SK-N-SH (cell line): ENCODE results near the gene EXOC4. TPM values are rescaled to one million over a fixed set of nuclear protein-coding genes. Genes with fewer than 3 reads are reported as not detected.

Experiments
- CTCF ChIA-PET: fragments of 300-600, 350-600 bp; formaldehyde crosslinking; extraction: SDS; loops from one replicate; lab custom pipeline; 2021; lab: Yijun Ruan, JAX
- POLR2A ChIA-PET: fragments of 350-600 bp; sonication (Branson Sonifier 250); formaldehyde crosslinking; extraction: SDS; loops from one replicate; lab custom pipeline; 2020; ENCODE audit warnings: antibody characterized with exemption, inconsistent platforms; lab: Yijun Ruan, JAX
- DNase-seq: peaks from one replicate; pipeline ENCODE4 v3.0.0; 2012
- H2AFZ ChIP-seq: fragments of 200-600 bp; sonication (generic); 2 replicates; pipeline ENCODE4 v1.8.1; 2016; ENCODE audit warnings: antibody characterized with exemption, mild to moderate bottlenecking, low read depth
- H3F3A ChIP-seq: fragments of 200-600 bp; sonication (generic); replicated peaks from 2 replicates; pipeline ENCODE3; 2016; ENCODE audit warnings: antibody characterized with exemption, mild to moderate bottlenecking; ENCODE audit not compliant: insufficient read depth
- H3K27ac ChIP-seq, 2 experiments: fragments of 200-500 bp in 1 of 2; fragments of 200-600 bp in 1 of 2; sonication (Bioruptor generic) in 1 of 2; sonication (generic), shearing (Covaris generic) in 1 of 2; 2 replicates each; pipeline versions ENCODE4 v1.5.1 to v1.6.1; 2014 to 2016; ENCODE audit warnings: low read depth in 2 of 2, inconsistent platforms in 1 of 2, low read length in 1 of 2, mild to moderate bottlenecking in 1 of 2, mixed read lengths in 1 of 2
- H3K27me3 ChIP-seq: fragments of 200-600 bp; sonication (generic), shearing (Covaris generic); 2 replicates; pipeline ENCODE4 v1.6.1; 2016; ENCODE audit warnings: mixed run types; ENCODE audit not compliant: insufficient read depth
- H3K36me3 ChIP-seq, 2 experiments: fragments of 200-500 bp in 1 of 2; fragments of 200-600 bp in 1 of 2; sonication (Bioruptor generic) in 1 of 2; sonication (generic) in 1 of 2; replicated peaks in 1 of 2; 2 replicates each; pipeline versions ENCODE3 to v1.5.1; 2014 to 2016; ENCODE audit warnings: low read length in 1 of 2, mild to moderate bottlenecking in 1 of 2; ENCODE audit not compliant: insufficient read depth in 2 of 2, control insufficient read depth in 1 of 2
- H3K4me1 ChIP-seq, 2 experiments: fragments of 200-500 bp in 1 of 2; fragments of 200-600 bp in 1 of 2; sonication (Bioruptor generic) in 1 of 2; sonication (generic), shearing (Covaris generic) in 1 of 2; 2 replicates each; pipeline versions ENCODE4 v1.5.1 to v1.6.1; 2014 to 2016; ENCODE audit warnings: low read depth in 1 of 2, low read length in 1 of 2, mixed run types in 1 of 2; ENCODE audit not compliant: insufficient read depth in 2 of 2, control insufficient read depth in 1 of 2
- H3K4me2 ChIP-seq: fragments of 200-600 bp; sonication (generic), shearing (Covaris generic); 2 replicates; pipeline ENCODE4 v1.6.1; 2017; ENCODE audit warnings: mixed run types
- H3K4me3 ChIP-seq, 2 experiments: fragments of 200-500 bp in 1 of 2; fragments of 200-600 bp in 1 of 2; sonication (Bioruptor generic) in 1 of 2; sonication (generic), shearing (Covaris generic) in 1 of 2; 2 replicates each; pipeline versions ENCODE4 v1.5.1 to v1.8.1; 2014 to 2016; ENCODE audit warnings: low read depth in 2 of 2, inconsistent platforms in 1 of 2, low read length in 1 of 2, mild to moderate bottlenecking in 1 of 2, mixed read lengths in 1 of 2, moderate library complexity in 1 of 2
- H3K79me2 ChIP-seq: fragments of 200-600 bp; sonication (generic); 2 replicates; pipeline ENCODE4 v1.8.1; 2017; ENCODE audit warnings: mild to moderate bottlenecking; ENCODE audit not compliant: insufficient read depth
- H3K9ac ChIP-seq: fragments of 200-600 bp; sonication (generic); 2 replicates; pipeline ENCODE4 v1.6.1; 2017; ENCODE audit warnings: mixed run types
- H3K9me2 ChIP-seq: fragments of 200-600 bp; sonication (generic); 2 replicates; pipeline ENCODE4 v1.6.1; 2017; ENCODE audit warnings: mixed run types
- H3K9me3 ChIP-seq: fragments of 200-600 bp; sonication (generic); 2 replicates; pipeline ENCODE4 v1.6.1; 2017; ENCODE audit warnings: mixed run types, mild to moderate bottlenecking, moderate library complexity
- H4K20me1 ChIP-seq: fragments of 200-600 bp; sonication (generic); 2 replicates; pipeline ENCODE4 v1.6.1; 2017; ENCODE audit warnings: mild to moderate bottlenecking, mixed run types; ENCODE audit not compliant: insufficient read depth
- CHD2 ChIP-seq: fragments of 150-350 bp; IDR thresholded peaks from 2 replicates; pipeline ENCODE4 v1.6.1; 2018; ENCODE audit warnings: low read length; ENCODE audit not compliant: partially characterized antibody
- ELF1 ChIP-seq: IDR thresholded peaks from 2 replicates; pipeline ENCODE4 v1.4.0; 2012
- EP300 ChIP-seq, 2 experiments: IDR thresholded peaks; 2 replicates each; pipeline versions ENCODE4 v1.4.0 to v1.6.1; 2012; ENCODE audit warnings: borderline replicate concordance in 1 of 2, low read depth in 1 of 2, low read length in 1 of 2
- FOSL2 ChIP-seq: IDR thresholded peaks from 2 replicates; pipeline ENCODE4 v1.4.0; 2012; ENCODE audit warnings: low read depth, mild to moderate bottlenecking, moderate library complexity, borderline replicate concordance
- FOXJ3 ChIP-seq: sonication (generic); formaldehyde crosslinking; IDR thresholded peaks from 2 replicates; pipeline ENCODE4 v1.5.1; 2020; ENCODE audit warnings: mild to moderate bottlenecking, missing genetic modification reagents
- GATA2 ChIP-seq: sonication (generic); formaldehyde crosslinking; IDR thresholded peaks from 2 replicates; pipeline ENCODE4 v1.5.0; 2020; ENCODE audit warnings: mild to moderate bottlenecking, missing genetic modification reagents
- JUND ChIP-seq: IDR thresholded peaks from 2 replicates; pipeline ENCODE4 v1.4.0; 2012
- NRF1 ChIP-seq: IDR thresholded peaks from 2 replicates; pipeline ENCODE4 v1.6.1; 2012; ENCODE audit warnings: low read depth, mild to moderate bottlenecking, low read length
- RAD21 ChIP-seq: IDR thresholded peaks from 2 replicates; pipeline ENCODE4 v1.6.1; 2012; ENCODE audit warnings: mild to moderate bottlenecking, low read length
- RFX5 ChIP-seq: IDR thresholded peaks from 2 replicates; pipeline ENCODE4 v1.6.1; 2012; ENCODE audit warnings: mild to moderate bottlenecking, improper control_type of control experiment, low read length
- SIN3A ChIP-seq: IDR thresholded peaks from 2 replicates; pipeline ENCODE4 v1.6.1; 2012; ENCODE audit warnings: low read depth, mild to moderate bottlenecking, low read length, moderate library complexity, borderline replicate concordance
- SMC3 ChIP-seq: IDR thresholded peaks from 2 replicates; pipeline ENCODE4 v1.6.1; 2012; ENCODE audit warnings: low read depth, low read length, improper control_type of control experiment
- TCF12 ChIP-seq: IDR thresholded peaks from 2 replicates; pipeline ENCODE4 v1.4.0; 2012
- TEAD4 ChIP-seq: IDR thresholded peaks from 2 replicates; pipeline ENCODE4 v1.4.0; 2012; ENCODE audit warnings: mild to moderate bottlenecking, borderline replicate concordance; ENCODE audit not compliant: insufficient read depth
- WGBS: methylation state at CpG from one replicate; pipeline ENCODE4 v1.1.6; 2017; ENCODE audit warnings: low lambda C conversion rate; 5-methylcytosine and 5-hydroxymethylcytosine counted together
- polyA plus RNA-seq, 3 experiments: library from polyadenylated mRNA; depleted of rRNA; stranded (reverse); fragments of >200 nt; gene quantifications; 2 replicates each; pipeline ENCODE4 v1.2.3, GENCODE V29; 2012
- TF ChIP-seq, protein P1 (sequence below): fragments of 150-350 bp; IDR thresholded peaks from 2 replicates; pipeline ENCODE4 v1.6.1; 2017; ENCODE audit warnings: antibody characterized with exemption, low read length, low read depth, borderline replicate concordance
- TF ChIP-seq, protein P2 (sequence below): fragments of 150-350 bp; IDR thresholded peaks from 2 replicates; pipeline ENCODE4 v1.6.1; 2016; ENCODE audit warnings: mild to moderate bottlenecking, low read depth, low read length
- TF ChIP-seq, protein P3 (sequence below): IDR thresholded peaks from 2 replicates; pipeline ENCODE4 v1.4.0; 2012; ENCODE audit warnings: low read depth, borderline replicate concordance
- TF ChIP-seq, protein P4 (sequence below): IDR thresholded peaks from 2 replicates; pipeline ENCODE4 v1.4.0; 2012; ENCODE audit warnings: low read depth

Gene EXOC4
- polyA plus RNA-seq, 1 of the 3 experiments (the other 2 are of a cell fraction) = 37.3 TPM

DNA sequence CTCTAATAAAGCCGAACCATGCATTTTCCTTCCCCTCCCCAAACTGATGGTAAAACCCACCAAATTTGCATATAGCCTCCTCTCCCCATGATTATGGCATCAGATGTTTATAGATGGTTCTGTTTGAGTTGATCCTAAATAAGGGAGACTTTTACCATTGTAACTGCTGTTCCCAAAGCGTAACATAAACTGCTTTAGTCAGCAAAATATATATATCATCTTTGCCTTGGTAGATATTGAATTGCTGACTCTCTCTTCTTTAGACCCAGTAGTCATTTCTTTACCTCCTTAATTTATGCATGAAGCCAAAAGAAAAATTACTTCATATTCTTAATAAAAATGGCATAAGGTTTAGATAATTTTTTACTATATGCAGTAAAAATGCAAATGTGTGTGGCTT lies 788.1 kb downstream of the EXOC4 start:
- no peaks in the 10 kb centered on the region for H3K9me3 ChIP-seq
- H4K20me1 ChIP-seq = no peaks in the 10 kb centered on the region
- WGBS = 100% methylated on average over 2 of the region's 2 CpGs
- CTCF ChIA-PET = interaction anchor here (1.0 to 3.5 kb wide), 7 partner anchors 9 to 100 kb away, joined by 3 to 13 read pairs (median 4); no protein-coding TSS in a partner anchor
- no peaks in the 10 kb centered on the region for H3K9me2 ChIP-seq
- TF ChIP-seq TEAD4 (no peak), RFX5 (no peak)
- no peaks in the 10 kb centered on the region for H3K27me3 ChIP-seq
- H3K4me3 ChIP-seq = no peak overlapping the region
- H2AFZ ChIP-seq = no peak overlapping the region
- H3K79me2 ChIP-seq = no peaks in the 10 kb centered on the region
- peaks cover 0 to 5% of the 10 kb centered on the region in 2 experiments for H3K36me3 ChIP-seq
- no peaks in the 10 kb centered on the region for H3F3A ChIP-seq
- POLR2A ChIA-PET = no interaction called here
- peak overlapping the region in 1 of 2 experiments; percentile 91; a peak in 2 of 4 replicates for H3K27ac ChIP-seq
- no peak overlapping the region for H3K4me2 ChIP-seq
- H3K9ac ChIP-seq = no peak overlapping the region
- no peak for DNase-seq
- H3K4me1 ChIP-seq = peaks cover 0 to 25% of the 10 kb centered on the region in 2 experiments; a peak in 2 of 4 replicates

DNA sequence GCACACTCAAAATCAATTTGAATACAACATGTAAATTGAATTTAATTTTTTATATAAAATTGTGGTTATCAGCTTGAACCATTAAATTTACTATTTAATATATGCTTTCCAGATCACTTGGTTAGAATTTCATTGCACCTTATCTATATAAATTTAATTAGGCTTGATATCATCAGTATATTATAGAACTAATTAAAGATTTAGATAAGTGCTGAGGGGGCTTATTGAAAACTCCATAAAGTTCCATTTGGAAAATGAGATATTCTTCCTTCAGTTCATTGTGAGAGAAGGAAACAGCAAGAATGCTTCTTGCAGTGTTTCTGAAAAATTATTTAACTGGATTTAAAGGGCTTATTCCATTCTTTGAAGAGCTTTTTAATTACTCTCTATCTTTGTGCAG lies 788.6 kb downstream of the EXOC4 start:
- TF ChIP-seq, protein P1, sequence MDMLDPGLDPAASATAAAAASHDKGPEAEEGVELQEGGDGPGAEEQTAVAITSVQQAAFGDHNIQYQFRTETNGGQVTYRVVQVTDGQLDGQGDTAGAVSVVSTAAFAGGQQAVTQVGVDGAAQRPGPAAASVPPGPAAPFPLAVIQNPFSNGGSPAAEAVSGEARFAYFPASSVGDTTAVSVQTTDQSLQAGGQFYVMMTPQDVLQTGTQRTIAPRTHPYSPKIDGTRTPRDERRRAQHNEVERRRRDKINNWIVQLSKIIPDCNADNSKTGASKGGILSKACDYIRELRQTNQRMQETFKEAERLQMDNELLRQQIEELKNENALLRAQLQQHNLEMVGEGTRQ = no peak
- TF ChIP-seq TCF12 (no peak), GATA2 (CRISPR knock-in tag) (peak; percentile 60), EP300 (IDR thresholded peaks at IDR 0.05; ENCODE audit: borderline replicate concordance in 1 of 2, low read depth in 1 of 2, low read length in 1 of 2) (0 out of 4 replicates have a peak, but pooled peaks of 1 of the 2 experiments have one; percentile 30)
- POLR2A ChIA-PET = no interaction called here

DNA sequence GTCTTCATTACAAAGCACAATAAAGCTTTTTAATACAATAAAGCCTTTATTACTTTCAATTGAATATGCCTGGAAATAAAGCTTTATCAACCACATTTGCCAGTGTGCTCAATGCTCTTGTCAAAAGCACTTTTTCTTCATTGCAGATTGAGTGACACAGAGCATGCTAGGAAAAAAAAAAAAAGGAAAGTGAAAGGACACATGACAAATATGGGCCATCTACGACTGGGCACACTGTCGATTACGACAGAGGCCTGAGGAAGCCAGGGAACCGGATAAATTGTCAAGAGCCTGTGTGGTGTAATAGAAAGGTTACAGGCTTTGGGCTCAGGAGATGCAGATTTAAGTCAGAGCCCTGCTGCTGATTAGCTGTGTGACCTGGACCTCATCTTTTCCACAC lies 789.4 kb downstream of the EXOC4 start:
- no peaks in the 10 kb centered on the region for H3K9me3 ChIP-seq
- H2AFZ ChIP-seq = no peak overlapping the region
- no peak overlapping the region for H3K9ac ChIP-seq
- WGBS = 57% methylated on average over 4 of the region's 4 CpGs
- no peaks in the 10 kb centered on the region for H3F3A ChIP-seq
- peak overlapping the region in 1 of 2 experiments; percentile 91; a peak in 2 of 4 replicates for H3K27ac ChIP-seq
- H4K20me1 ChIP-seq = no peaks in the 10 kb centered on the region
- no peaks in the 10 kb centered on the region for H3K9me2 ChIP-seq
- H3K27me3 ChIP-seq = no peaks in the 10 kb centered on the region
- no peaks in the 10 kb centered on the region for H3K79me2 ChIP-seq
- no peak overlapping the region for H3K4me2 ChIP-seq
- H3K4me3 ChIP-seq = no peak overlapping the region
- H3K4me1 ChIP-seq = peaks cover 0 to 29% of the 10 kb centered on the region in 2 experiments; a peak in 2 of 4 replicates
- ChIA-PET POLR2A (no interaction called here), CTCF (interaction anchor here (0.5 to 3.5 kb wide), 8 partner anchors 9 to 315 kb away, joined by 3 to 13 read pairs (median 6); no protein-coding TSS in a partner anchor)
- H3K36me3 ChIP-seq = peaks cover 0 to 5% of the 10 kb centered on the region in 2 experiments
- DNase-seq = peak; percentile 59
- TF ChIP-seq CHD2 (peak; percentile 49), RAD21 (peak; percentile 22), JUND (no peak), RFX5 (0 out of 2 replicates have a peak, but pooled peaks have one; percentile 10), FOXJ3 (CRISPR knock-in tag) (no peak), TEAD4 (no peak), SIN3A (no peak), EP300 (IDR thresholded peaks at IDR 0.05; ENCODE audit: borderline replicate concordance in 1 of 2, low read depth in 1 of 2, low read length in 1 of 2) (peak in 1 of 2 experiments; percentile 85; a peak in 2 of 4 replicates), ELF1 (no peak), NRF1 (no peak), FOSL2 (no peak), SMC3 (no peak)
- TF ChIP-seq, protein P2, sequence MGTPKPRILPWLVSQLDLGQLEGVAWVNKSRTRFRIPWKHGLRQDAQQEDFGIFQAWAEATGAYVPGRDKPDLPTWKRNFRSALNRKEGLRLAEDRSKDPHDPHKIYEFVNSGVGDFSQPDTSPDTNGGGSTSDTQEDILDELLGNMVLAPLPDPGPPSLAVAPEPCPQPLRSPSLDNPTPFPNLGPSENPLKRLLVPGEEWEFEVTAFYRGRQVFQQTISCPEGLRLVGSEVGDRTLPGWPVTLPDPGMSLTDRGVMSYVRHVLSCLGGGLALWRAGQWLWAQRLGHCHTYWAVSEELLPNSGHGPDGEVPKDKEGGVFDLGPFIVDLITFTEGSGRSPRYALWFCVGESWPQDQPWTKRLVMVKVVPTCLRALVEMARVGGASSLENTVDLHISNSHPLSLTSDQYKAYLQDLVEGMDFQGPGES = no peak
- TF ChIP-seq, protein P3, sequence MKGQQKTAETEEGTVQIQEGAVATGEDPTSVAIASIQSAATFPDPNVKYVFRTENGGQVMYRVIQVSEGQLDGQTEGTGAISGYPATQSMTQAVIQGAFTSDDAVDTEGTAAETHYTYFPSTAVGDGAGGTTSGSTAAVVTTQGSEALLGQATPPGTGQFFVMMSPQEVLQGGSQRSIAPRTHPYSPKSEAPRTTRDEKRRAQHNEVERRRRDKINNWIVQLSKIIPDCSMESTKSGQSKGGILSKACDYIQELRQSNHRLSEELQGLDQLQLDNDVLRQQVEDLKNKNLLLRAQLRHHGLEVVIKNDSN = no peak
- TF ChIP-seq, protein P4, sequence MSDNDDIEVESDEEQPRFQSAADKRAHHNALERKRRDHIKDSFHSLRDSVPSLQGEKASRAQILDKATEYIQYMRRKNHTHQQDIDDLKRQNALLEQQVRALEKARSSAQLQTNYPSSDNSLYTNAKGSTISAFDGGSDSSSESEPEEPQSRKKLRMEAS = no peak

More for the DNA sequence above, 788.6 kb downstream of the EXOC4 start:
- Histone ChIP-seq H3K9me3 (no peaks in the 10 kb centered on the region), H3K27me3 (no peaks in the 10 kb centered on the region), H3K4me3 (no peak overlapping the region), H3K9me2 (no peaks in the 10 kb centered on the region), H3F3A (no peaks in the 10 kb centered on the region), H4K20me1 (no peaks in the 10 kb centered on the region), H3K36me3 (peaks cover 0 to 5% of the 10 kb centered on the region in 2 experiments), H3K27ac (peak overlapping the region in 1 of 2 experiments; percentile 91; a peak in 2 of 4 replicates), H3K4me1 (peaks cover 0 to 25% of the 10 kb centered on the region in 2 experiments; a peak in 2 of 4 replicates), H3K79me2 (no peaks in the 10 kb centered on the region), H2AFZ (no peak overlapping the region), H3K4me2 (no peak overlapping the region), H3K9ac (no peak overlapping the region)
- DNase-seq = no peak
- CTCF ChIA-PET = interaction anchor here (1.0 to 3.5 kb wide), 7 partner anchors 10 to 100 kb away, joined by 3 to 13 read pairs (median 7); no protein-coding TSS in a partner anchor
